ENCODE results near the gene ABHD6. TPM values are rescaled to one million over a fixed set of nuclear protein-coding genes. Genes with fewer than 3 reads are reported as not detected.

ABHD6 gene
- polyA plus RNA-seq, 1 donor from 2014 or later: 38.9 TPM

GRCh38 chr3:58218904-58219303 lies 18.7 kb upstream of the ABHD6 start:
- Histone ChIP-seq H3K36me3 (ENCODE audit: insufficient read depth, low read length) (no peaks in the 10 kb centered on the region), H3K9me2 (ENCODE audit: insufficient read depth, low read length) (no peaks in the 10 kb centered on the region), H4K20me1 (ENCODE audit: insufficient read depth) (no peaks in the 10 kb centered on the region), H3K9me3 (ENCODE audit: low read length) (no peaks in the 10 kb centered on the region), H3K27me3 (ENCODE audit: insufficient read depth, low read depth, low read length) (no peaks in the 10 kb centered on the region), H3K9ac (ENCODE audit: low read length) (no peak overlapping the region), H3K4me2 (ENCODE audit: low read length) (no peak overlapping the region), H3F3A (ENCODE audit: insufficient read depth, low read length, poor library complexity, severe bottlenecking) (peaks cover 3% of the 10 kb centered on the region), H3K4me3 (ENCODE audit: low read length) (no peak overlapping the region), H3K27ac (ENCODE audit: low read length) (no peak overlapping the region), H3K79me2 (replicated peaks; ENCODE audit: insufficient read depth, low read length) (no peaks in the 10 kb centered on the region), H2AFZ (ENCODE audit: low read depth, low read length) (no peak overlapping the region)
- TF ChIP-seq CTCF (IDR thresholded peaks at IDR 0.05; ENCODE audit: poor library complexity, severe bottlenecking) (no peak), POLR2AphosphoS5 (IDR thresholded peaks at IDR 0.05) (no peak), SMC3 (conservative IDR thresholded peaks at IDR 0.05; ENCODE audit: poor library complexity) (no peak), MXI1 (conservative IDR thresholded peaks at IDR 0.05; ENCODE audit: poor library complexity, severe bottlenecking) (no peak)

GRCh38 chr3:58222161-58222724 lies 15.3 kb upstream of the ABHD6 start:
- Histone ChIP-seq H3K36me3 (ENCODE audit: insufficient read depth, low read length) (no peaks in the 10 kb centered on the region), H3K9ac (ENCODE audit: low read length) (no peak overlapping the region), H4K20me1 (ENCODE audit: insufficient read depth) (no peaks in the 10 kb centered on the region), H2AFZ (ENCODE audit: low read depth, low read length) (no peak overlapping the region), H3K4me2 (ENCODE audit: low read length) (no peak overlapping the region), H3K27ac (ENCODE audit: low read length) (no peak overlapping the region), H3K9me3 (ENCODE audit: low read length) (no peaks in the 10 kb centered on the region), H3K79me2 (replicated peaks; ENCODE audit: insufficient read depth, low read length) (no peaks in the 10 kb centered on the region), H3F3A (ENCODE audit: insufficient read depth, low read length, poor library complexity, severe bottlenecking) (peaks cover 3% of the 10 kb centered on the region), H3K27me3 (ENCODE audit: insufficient read depth, low read depth, low read length) (no peaks in the 10 kb centered on the region), H3K9me2 (ENCODE audit: insufficient read depth, low read length) (no peaks in the 10 kb centered on the region), H3K4me3 (ENCODE audit: low read length) (no peak overlapping the region)
- no peak for TF ChIP-seq EP300 (conservative IDR thresholded peaks at IDR 0.05; ENCODE audit: poor library complexity, severe bottlenecking)
- no peak for TF ChIP-seq CTCF (IDR thresholded peaks at IDR 0.05; ENCODE audit: poor library complexity, severe bottlenecking)
- TF ChIP-seq TAF1 (IDR thresholded peaks at IDR 0.05; ENCODE audit: low read depth): no peak
- no peak for TF ChIP-seq SMC3 (conservative IDR thresholded peaks at IDR 0.05; ENCODE audit: poor library complexity)
- no peak for TF ChIP-seq REST (IDR thresholded peaks at IDR 0.05; ENCODE audit: borderline replicate concordance)
- no peak for TF ChIP-seq MXI1 (conservative IDR thresholded peaks at IDR 0.05; ENCODE audit: poor library complexity, severe bottlenecking)
- no peak for TF ChIP-seq RAD21 (conservative IDR thresholded peaks at IDR 0.05)
- TF ChIP-seq EZH2 (IDR thresholded peaks at IDR 0.05; ENCODE audit: borderline replicate concordance, insufficient read depth, low read length, poor library complexity, severe bottlenecking): no peak
- TF ChIP-seq POLR2AphosphoS5 (IDR thresholded peaks at IDR 0.05): no peak

Data from neural cell (in vitro differentiated cells).